ENCODE results near the gene PON2.

DNA sequence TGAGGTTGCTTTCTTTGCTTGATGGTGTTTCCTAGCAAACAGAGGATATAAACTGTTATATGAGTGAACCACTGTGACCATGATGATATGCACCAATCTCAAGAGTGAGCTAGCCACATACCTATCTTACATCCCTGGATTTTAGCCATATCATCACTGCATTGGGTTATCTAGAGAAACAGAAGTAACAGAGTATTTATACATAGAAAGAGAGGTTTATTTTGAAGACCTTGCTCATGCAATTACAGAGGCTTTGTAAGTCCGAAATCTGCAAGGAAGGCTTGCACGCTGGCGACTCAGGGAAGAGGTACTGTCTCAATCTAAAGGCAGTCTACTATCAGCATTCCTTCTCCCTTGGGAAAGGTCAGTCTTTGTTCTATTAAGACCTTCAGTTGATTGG lies 11.8 kb upstream of the PON2 start:
- no peak for TF ChIP-seq CTCF (IDR thresholded peaks at IDR 0.05)
- no peak for TF ChIP-seq EZH2 (IDR thresholded peaks at IDR 0.05; ENCODE audit: borderline replicate concordance, insufficient read depth, low read depth, low read length, poor library complexity, severe bottlenecking)
